Eye (tissue), 1 donor: ENCODE data around the gene THAP5.
A peak's percentile ranks its signal among the peaks of the same experiment; 100 is the strongest.

Experiments
- DNase-seq: peaks from one replicate; pipeline ENCODE4 v3.0.0-alpha.2; 2015

THAP5 gene, protein sequence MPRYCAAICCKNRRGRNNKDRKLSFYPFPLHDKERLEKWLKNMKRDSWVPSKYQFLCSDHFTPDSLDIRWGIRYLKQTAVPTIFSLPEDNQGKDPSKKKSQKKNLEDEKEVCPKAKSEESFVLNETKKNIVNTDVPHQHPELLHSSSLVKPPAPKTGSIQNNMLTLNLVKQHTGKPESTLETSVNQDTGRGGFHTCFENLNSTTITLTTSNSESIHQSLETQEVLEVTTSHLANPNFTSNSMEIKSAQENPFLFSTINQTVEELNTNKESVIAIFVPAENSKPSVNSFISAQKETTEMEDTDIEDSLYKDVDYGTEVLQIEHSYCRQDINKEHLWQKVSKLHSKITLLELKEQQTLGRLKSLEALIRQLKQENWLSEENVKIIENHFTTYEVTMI

DNA sequence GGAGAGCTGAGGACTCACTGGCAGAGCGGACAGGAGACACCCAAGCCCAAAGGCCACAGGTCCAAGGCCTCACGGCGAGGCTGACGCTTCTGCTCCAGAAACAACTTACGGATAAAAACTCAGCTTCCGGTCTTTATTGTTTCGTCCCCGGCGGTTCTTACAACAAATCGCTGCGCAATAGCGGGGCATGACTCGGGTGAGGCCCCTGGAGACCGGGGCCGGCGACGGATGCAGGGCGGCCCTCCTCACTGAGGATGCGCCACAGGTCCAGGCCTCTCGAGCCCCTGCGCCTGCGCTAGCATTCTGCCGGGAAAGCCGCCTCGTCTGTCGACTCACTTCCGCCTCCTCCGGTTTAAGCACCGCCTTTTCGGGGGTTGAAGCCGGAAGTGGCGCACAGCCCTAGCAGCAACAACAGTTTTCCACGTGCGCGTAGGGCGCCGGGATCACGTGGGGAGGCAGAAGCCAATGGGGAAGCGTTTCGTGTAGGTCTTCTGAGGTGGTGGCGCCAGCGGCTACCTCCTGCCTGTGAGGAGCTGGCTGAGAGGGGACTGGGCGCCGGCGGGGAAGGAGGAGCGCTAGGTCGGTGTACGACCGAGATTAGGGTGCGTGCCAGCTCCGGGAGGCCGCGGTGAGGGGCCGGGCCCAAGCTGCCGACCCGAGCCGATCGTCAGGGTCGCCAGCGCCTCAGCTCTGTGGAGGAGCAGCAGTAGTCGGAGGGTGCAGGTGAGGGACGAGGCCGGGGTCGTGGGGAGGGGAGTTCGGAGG is at the start of gene THAP5, which contains the start of gene DNAJB9:
Gene THAP5, minus strand, starts transcription at position 326 of the 765 bp plus-strand sequence. Its CDS starts 137 bp downstream, at position 189.
Gene DNAJB9, plus strand, starts transcription at position 494 of the 765 bp plus-strand sequence. CDS start 1,853 bp downstream, outside the sequence.
- DNase-seq: peak; percentile 99

DNA sequence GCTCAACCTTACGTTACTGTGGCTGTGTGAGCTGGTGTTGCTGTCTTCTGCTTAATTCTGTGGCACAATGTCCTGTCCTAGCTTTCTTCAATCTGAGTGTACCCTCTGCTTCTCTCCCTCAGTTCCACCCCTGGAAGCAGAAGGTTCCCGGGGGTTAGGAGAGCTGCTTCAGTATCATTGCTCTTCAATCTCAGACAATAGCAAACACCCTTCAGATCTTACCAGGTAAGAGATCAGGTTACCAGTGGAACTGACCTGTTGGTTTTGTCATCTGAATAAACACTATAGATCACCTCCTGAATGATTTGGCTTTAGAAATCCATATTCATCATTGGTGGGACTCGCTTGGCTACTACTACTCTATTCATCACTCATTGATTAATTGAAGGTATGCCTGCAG is 48.5 kb upstream of the THAP5 start:
- no peak for DNase-seq

DNA sequence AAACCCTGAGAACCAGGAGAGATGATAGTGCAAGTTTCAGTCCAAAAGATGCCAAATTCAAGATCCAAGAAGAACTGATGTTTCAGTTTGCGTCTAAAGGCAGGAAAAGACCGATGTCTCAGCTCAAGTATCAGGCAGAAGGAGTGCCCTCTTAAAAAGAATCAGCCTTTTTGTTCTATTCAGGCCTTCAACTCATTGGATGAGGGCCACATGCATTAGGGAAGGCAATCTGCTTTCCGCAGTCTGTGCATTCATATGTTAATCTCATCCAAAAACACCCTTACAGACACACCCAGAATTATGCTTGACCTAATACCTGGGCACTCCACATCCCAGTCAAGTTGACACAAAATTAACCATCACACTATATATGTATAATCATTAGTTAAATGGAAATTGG is 45.4 kb upstream of the THAP5 start:
- DNase-seq: no peak

DNA sequence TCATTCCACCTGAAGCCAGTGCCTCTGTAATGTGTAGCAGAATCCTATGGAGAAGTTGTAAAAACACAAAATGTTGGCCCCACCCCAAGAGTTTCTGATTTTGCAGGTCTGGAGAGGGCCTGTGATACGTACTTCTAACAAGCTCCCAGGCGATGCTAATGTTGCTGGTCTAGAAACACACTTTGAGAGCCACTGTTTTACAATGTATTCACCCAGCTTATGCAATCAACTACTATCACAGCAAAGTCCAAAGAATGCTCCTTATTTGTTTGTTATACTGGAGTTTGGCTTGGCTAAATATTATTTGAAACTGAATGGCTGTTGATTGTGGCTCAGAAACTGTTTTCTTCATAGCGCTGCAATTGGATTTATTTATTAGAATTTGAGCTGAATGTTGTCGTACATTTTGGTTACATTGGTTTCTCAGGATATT is 44.5 kb upstream of the THAP5 start:
- DNase-seq: peak; percentile 58

DNA sequence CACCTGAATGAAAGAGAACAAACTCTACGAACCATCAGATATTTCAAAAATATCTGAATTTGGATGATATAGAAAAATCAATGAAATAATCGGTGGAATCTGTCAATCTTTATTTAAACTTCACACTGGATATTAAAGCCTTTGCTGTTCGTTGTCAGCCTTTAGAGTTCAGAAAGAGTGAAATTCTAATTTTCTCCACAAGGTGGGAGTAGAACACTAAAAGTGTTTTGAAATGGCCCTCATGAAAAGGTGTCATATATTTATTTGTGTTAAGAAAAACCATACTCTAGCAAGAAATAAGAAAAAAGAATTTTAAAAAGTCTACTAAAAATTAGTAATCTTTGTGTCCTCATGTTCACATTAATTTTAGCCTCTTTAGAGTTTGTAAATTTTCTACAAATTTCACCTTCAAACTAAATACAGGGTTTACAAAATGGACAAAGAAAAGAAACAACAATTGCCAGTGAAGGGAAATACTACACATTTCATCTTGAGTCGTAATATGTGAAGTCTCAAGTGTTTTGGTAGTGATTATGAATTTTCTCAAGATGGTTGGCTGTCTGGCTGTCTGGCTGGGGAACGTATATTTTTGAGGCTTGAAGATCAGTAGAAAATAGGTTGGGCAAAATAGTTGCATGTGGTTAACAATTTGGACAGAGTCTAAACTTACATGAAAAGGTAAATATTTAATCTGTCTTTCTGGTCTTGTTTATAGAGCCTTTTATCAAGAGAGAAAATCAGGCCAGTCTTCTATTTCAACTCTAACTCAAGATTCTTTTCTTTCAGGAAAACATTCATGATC is 43.8 kb upstream of the THAP5 start:
- peak; percentile 92 for DNase-seq

DNA sequence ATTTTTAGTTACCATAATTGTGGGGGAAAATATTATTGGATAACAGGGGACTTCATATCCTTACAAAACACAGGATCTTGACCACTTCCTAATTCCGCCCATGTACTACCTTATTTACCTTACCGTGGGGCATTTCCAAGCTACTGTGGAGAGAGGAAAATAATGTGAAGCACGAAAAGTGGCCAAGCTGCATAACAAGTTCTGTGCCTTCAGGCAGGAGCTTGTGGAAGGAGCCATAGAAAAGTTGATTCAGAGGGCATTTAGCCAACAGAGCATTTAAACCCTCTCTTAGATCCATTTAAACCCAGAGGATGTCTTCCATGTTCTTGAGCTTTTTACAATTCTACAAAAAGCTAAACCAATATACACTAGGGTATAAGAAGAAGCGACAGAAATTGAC is 41.8 kb upstream of the THAP5 start:
- DNase-seq: no peak

DNA sequence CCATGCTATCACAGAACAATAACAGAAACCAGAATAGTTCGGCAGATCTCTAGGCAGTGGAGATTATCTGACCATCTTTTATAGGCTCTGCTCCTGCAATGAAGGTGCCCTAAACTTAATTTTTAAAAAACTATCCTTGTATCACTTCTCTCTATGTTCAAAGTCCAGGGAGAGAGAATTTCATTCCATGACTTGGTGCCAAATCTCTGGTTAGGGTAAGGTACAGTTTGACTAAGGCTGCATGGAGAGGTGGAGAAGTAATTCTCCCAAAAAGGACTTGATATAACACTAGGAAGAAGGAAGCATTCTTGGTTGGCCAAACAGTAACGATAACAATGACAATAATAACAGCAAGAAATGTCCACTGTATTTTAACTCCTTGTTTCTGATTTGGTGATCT is 40.1 kb upstream of the THAP5 start:
- no peak for DNase-seq

DNA sequence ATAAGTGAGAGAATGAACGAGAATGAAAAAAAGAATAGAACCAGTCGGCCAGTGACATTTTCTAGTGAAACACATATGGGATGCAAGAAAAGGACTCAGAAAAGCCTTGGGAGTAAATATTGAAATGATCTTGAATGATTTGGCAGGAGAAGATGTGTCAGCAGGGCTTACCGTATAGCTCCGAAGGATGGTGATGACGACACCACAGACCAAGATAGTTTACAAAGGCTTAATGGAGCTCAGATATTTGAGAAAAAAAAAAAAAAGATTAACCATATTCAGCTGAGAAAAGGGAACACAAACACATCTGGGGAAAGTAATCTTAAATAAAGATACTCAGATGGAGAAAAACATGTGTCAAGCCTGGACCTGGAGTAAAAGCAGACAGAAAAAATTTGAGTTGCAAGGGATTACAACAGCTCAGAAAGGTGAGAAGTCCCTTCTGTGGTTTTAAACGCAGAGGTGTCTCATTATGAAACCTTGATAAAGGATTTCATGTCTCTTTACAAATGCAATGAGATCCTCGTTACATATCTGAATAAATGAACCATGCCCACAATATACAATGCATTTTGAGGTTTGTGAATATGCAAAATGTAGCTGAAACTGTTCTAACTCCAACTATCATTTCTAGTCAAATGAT is 36.2 kb upstream of the THAP5 start:
- no peak for DNase-seq

DNA sequence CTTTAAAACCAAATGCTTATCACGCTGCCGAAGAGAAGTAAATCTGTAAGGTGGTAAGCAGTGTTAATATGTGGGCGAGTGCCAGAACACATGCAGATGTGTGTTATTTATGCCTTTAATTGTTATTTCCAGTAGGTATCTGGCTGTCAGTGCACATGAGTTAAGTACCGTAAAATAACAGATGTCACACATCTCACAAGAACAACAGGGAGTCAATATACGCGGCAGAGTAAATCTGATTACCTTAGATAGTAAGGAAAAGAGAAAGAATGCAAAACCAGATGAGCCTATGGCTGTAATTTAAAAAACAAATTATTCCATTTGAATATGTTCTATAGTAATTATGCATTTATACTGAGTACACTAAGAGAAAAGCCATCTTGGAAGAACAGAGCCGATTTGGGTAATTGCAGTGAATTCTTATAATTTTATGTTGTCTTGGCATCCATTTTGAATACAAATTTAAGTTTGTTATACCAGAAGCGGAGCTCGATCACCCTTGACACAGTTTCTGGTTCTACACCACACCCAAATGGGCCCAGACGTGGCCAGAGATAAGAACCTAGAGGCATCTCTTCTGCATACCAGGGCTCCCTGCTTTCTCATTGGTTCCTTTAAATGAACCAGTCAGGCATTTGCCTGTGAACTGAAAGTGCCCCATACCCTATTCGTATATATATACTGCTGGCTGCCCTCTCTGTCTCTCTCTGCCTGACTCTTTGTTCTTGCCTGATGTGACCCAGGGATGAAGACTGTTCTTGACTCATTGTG is 35.0 kb upstream of the THAP5 start:
- no peak for DNase-seq

DNA sequence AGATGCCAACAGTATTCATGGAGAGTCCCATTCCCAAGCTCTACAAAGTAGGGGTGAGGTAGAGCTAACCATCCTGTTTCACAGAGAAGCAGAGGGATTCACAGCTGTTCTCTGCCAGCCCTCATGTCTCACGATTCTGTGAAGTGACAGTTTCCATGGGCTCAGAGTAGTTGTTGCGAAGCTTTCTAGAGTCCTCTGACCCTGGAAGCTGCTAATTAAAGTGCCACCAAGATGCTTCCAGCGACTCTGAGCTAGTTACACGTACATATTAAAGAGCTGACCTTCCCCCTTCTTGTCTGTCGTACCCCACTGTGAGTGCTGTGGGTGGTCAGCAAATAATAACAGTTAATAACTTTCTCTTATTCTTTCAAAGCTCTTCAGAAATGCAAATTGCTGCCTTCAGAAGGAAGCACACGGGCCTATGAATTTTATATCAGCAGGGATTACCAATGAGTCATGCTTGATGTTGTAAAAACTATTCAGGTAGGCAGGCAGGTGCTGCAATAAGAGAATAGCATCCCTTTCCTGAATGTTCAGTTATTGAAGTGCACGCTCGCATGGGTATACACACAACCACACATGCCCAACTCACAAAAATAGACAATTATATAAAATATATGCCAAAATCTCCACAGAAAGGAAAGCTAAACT is 34.3 kb upstream of the THAP5 start:
- peak; percentile 70 for DNase-seq

DNA sequence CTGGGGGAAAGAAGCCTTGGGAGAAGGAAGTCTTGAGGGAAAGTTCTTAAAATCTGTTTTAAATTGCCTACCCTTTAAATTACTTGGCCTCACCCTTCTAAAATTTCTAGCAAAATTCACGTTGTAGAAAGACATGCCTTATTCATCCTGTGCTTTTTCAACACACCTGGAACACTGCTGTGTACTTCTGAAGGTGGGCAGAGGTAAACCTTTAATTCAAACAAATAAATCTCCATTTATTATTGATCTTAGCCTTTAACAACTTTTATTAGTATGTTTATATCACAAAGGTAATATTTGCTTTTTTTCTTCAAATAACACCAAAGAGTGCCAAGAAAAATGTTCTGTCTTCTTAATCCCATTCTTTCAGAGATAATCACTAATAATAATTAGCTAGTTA is 30.9 kb upstream of the THAP5 start:
- no peak for DNase-seq

DNA sequence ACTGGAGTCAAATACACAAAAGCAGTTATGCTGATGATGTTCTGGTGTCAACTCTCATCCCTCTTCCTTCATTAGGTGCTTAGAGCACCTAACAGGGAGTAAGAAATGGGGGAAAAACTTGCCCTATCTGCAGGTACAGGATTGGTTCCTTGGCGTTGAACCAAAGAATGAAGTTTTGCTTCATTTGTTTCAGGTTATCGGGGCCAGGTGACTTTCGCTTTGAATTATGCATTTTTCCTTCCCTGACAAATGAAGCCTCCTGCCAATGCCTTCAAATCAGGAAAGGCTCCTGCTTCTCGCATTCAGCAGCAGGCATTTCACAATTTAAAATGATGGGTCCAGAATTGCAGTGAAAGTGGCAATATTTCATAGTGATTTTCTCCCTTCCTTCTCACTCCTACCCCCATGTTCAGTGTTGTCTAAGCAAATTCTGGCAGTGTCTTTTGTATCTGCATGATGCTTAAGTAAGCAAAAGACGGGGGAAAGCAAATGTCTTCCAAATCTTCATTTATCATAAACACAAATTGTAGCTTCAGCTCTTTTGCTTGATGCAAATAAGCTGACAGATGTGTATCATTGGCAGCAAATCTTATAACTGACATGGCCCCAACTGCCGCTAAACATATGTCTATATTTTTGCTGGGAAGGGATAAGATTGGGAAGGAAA is 29.5 kb upstream of the THAP5 start:
- DNase-seq: peak; percentile 54

DNA sequence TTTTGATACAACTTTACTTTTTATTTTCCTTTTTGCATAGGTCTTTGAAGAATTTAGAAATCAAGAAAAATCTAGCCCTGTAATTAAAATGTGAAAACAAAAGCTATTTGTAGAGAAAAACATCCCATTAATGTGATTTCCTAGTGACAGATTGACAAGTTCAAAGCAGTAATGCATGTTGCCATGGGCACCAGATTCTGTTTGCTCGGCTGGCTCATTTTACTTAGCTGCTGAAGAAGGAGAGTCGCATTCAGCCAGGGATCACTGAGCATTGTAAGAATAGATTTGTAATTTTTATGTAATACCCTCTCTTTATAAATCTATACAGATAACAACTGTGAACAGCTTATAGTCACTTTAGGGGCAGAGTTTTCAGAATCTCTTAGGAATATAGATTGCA is 28.6 kb upstream of the THAP5 start:
- DNase-seq: peak; percentile 93

DNA sequence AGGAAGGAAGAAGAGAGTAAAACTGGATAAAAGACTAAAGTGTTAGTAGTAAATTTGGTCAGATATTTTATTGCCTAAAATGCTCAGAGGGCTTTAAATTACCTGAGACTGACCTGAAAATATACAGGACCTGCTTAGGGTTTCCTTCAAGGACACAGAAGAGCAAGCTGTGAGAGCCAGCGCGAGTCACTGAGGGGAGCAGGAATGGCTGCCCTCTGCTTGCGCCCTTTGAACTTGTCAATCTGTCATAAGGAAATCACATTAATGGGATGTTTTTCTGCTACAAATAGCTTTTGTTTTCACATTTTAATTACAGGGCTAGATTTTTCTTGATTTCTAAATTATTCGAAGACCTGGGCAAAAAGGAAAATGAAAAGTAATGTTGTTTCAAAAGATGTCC is 27.1 kb upstream of the THAP5 start:
- no peak for DNase-seq

DNA sequence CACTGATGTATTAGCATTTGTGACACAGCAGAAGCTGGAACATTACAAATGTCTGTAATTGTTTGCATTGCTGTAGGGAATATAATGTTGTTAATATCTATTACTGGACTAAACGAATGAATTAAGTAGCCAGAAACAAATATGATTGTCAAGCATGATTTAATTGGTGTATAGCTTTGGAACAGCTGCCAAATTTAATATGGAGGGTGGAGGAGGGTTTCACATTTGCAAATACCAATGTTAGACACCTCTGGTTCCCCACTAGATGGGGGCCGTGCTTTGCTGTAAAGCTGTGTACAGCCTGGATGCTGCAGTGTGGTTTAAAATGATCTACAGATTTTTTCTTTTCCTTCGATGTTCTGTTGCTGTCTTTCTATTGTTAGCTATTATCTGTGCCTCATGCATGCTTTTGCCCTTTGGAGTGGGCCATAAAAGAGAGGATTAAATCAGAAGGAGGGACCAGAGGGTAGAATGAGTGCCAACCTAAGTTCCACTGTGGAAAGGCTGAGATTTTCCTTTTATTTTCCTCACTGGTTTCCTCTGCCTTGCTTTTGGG is 23.2 kb upstream of the THAP5 start:
- DNase-seq: peak; percentile 82

DNA sequence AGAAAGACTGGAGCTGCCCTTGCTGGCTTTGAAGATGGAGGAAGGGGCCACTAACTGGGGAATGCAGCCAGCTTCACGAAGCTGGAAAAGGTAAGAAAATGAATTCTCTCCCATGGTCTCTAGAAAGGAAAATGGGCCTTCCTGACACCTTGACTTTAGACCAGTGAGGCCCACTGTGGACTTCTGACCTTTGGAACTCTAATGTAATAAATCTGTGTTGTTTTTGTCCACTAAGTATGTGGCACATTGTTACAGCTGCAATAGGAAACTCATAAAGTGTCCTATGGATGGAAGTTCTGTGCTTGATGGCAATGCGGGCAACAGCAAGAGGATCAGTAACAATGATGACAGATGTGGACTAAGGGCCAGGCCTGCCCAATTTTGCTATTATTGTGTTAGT is 21.1 kb upstream of the THAP5 start:
- no peak for DNase-seq

DNA sequence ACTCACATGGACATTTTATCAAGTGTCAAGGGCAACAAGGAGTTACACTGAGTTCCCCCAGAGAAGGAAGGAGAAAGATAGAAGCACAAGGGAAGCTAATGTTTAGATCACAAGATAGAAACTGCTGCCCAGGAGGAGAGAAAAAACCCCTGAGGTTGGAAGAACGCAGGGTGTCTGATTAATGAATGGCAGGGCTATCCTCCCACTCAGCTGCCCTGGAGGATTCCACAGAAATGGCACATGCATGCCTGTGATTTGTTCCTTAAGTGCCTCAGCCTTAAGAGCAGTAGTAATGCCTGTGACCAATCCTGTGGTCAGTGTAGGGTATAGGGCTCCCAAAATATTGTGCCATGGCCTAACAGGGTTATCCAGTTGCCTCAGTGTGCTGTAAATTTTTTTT is 20.4 kb upstream of the THAP5 start:
- DNase-seq: no peak

DNA sequence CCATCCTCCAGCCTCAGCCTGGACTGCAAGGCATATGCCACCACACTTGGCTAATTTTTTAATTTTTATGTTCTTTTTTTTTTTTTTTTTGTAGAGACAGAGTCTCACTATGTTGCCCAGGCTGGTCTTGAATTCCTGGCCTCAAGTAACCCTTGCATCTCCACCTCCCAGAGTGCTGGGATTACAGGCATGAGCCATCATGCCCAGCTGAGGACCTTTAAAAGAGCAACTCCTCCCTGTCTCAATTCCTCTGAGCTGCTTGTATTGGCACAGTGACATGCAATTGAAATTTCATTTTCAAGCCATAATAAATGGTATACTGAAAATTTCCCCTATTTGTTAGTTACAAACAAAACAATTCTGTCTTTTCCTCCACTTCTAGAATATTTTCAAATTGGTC is 19.7 kb upstream of the THAP5 start:
- no peak for DNase-seq

DNA sequence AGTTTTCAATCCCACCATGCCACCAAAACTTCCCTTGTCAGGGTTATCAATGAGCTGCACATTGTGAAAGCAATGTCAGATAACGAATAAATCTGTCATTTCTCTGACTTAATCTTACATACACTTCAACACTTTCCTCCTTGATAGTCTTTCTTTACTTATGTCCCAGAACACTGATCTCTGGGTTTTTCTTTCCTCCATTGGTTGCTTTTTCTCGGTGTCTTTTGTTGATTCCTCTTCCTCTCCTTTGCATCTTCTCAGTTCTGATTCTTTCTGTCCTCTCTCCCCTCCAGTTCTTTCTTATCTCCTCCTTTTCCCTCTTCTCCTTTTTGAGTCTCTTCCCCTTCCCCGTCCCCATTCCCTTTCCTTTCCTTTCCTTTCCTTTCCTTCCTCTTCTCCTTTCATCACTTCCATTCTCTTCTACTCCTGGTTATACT is 16.8 kb upstream of the THAP5 start:
- DNase-seq: no peak

DNA sequence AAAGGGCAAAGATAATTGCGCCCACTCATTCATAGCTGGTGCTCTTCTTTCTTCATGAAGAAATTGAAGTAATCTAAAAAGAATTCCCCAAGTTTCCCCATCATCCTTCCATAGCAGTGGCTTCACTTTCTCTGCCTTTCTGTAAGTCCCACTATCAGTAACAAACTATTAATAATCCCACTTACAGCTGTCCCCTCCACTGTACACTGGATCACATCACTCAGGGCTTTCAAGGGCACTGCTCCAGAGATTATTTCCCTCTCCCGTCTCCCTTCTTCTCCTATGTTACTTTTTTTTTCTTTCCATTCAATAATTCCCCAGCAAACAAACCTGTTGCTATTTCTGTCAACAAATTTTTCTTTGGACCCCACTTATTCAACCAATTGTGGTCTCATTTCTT is 16.3 kb upstream of the THAP5 start:
- DNase-seq: no peak
